ENCODE results near the gene TIMM17A.
"Not testable (repeated sequence)": the region's sequence is repeated elsewhere in the genome, so short reads cannot be mapped to it uniquely, and the experiment has no call there.

The TIMM17A gene

GRCh38 chr1:202016022-202016810, 60.9 kb downstream of the TIMM17A start:
- DNase-seq (ENCODE audit: low spot score), result no peak

- no peak for DNase-seq (ENCODE audit: low spot score)
Measured at GRCh38 chr1:202016811-202017748, 61.8 kb downstream of the TIMM17A start.

GRCh38 chr1:202017749-202018467, 62.6 kb downstream of the TIMM17A start:
- no peak for DNase-seq (ENCODE audit: low spot score)

DNA sequence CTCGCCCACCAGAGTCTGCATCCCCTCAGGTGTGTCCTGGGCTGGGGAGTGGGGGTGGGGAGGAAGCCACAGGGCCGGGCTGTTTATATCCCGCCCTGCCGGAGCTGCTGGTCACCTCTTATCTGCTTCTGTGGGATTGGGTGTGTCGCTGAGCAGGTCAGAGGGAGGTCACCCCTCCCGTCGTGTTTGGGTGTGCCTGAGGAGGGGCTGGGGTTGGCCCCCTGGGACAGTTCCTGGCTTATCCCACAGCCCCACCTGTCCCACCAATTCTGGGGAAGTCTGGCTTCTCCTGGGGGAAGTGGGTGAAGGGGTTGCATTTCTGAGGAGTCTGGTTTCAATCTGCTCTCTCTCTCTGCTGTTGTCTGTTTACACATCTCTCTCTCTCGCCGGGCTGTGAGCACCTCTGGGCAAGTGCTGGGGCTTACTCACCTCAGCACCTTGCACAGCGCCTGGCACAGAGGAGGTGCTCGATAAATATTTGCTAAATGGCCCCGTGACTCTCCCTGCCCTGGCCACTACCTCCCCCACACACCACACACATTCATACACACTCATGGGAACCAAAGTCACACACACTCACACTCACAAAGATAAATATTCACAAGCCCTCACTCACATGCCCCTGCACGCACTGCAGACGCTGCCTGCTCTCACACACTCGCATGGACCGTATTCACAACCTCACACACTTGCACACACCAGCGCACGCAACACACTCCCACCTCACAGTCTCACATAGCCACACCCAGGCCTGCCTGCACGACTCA, 63.3 kb downstream of the TIMM17A start:
- DNase-seq (ENCODE audit: low spot score), result no peak

DNA sequence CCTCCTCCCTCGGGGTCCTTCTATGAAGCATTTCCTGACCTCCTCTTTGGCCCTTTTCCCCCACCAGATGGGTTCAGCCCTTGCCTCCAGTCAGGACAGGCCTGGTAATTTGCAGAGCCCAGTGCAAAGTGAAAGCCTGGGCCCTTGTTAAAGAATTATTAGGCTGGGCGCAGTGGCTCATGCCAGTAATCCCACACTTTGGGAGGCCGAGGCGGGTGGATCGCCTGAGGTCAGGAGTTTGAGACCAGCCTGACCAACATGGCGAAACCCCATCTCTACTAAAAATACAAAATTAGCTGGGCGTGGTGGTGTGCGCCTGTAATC, 63.9 kb downstream of the TIMM17A start:
- DNase-seq (ENCODE audit: low spot score), result not testable (repeated sequence)

All from hepatic stellate cell (primary cell).